ENCODE results near the gene RAB29.

Gene RAB29

GRCh38 chr1:205797168-205797567 lies 21.9 kb upstream of the RAB29 start:
- no peak for DNase-seq

DNA sequence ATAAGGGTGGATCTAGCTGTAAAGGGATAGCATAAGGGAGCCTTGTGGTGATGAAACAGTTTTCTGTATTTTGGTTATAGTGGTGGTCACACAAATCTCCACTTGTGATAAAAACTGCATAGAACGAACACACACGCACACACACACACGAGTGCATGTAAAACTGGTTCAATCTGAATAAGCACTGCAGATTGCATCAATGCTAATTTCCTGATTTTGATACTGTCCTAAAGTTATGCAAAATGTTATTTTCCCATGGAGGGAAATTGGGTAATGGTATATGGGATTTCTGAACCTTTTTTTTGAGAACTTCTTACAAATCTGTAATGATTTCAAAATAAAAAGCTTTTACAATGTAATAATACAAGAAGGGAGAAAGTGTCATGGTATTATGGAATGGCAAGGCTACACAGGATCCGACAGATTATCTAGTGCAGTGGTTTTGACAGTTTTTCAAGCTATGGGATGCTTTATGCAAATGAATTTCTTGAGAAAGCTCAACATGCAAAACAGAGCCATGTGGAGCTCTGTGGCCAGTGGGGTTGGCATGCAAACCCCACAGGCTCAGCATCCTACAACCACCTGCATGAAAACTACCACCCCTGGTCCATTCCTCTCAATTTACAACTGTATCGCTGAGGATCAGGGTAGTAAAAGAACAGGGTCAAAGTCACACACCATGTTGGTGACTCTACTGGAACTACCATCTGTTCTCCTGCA lies 18.9 kb upstream of the RAB29 start:
- no peak for DNase-seq

- no peak for DNase-seq
These were observed 17.8 kb upstream of the RAB29 start for GRCh38 chr1:205792961-205793673.

- DNase-seq = no peak
These were observed 17.2 kb upstream of the RAB29 start for GRCh38 chr1:205792481-205792881.

GRCh38 chr1:205791568-205792180 lies 16.4 kb upstream of the RAB29 start:
- peak in 45 of 51 donors; percentile 12 to 83 (median 50) for DNase-seq

GRCh38 chr1:205787287-205787916 lies 12.1 kb upstream of the RAB29 start:
- no peak for DNase-seq

DNA sequence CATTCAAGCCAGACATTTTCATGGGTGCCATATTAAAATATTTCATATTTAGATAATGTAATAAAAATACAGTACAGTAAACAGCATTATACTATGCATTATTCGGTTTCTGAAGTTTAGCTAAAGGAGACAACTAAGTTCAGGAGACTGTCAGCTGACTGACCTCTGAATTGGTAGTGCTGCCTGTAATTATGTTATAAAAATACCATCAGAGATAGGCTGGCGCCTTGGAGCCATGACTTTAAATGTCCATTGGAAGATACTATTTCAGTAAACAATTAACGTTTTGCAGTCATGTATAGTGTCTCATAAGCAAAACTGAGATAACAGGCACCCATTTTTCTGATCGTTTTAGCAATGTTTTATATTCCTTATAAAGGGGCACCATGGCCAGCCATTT lies 11.3 kb upstream of the RAB29 start:
- no peak for DNase-seq

GRCh38 chr1:205785446-205785845 lies 10.2 kb upstream of the RAB29 start:
- DNase-seq = no peak

GRCh38 chr1:205783904-205784303 lies 8.6 kb upstream of the RAB29 start:
- peak in 2 of 51 donors; percentile 6 to 25 for DNase-seq

DNA sequence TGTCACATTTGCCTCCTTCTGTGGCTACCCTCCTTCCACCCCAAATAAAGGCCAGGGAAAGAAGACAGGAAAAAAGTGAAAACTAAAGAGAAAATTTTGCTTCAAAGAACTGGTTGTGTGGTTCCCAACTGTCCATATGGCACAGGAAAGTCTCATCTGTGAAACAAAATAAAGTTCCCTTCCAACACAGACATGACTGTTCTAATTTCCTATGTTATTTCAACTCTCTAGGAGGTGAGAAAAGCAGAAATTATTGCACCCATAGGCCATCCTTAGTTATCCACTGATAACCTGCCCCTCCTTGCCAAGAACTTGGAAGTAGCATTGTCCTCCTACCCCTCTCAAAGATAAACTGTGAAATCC lies 8.1 kb upstream of the RAB29 start:
- no peak for DNase-seq

DNA sequence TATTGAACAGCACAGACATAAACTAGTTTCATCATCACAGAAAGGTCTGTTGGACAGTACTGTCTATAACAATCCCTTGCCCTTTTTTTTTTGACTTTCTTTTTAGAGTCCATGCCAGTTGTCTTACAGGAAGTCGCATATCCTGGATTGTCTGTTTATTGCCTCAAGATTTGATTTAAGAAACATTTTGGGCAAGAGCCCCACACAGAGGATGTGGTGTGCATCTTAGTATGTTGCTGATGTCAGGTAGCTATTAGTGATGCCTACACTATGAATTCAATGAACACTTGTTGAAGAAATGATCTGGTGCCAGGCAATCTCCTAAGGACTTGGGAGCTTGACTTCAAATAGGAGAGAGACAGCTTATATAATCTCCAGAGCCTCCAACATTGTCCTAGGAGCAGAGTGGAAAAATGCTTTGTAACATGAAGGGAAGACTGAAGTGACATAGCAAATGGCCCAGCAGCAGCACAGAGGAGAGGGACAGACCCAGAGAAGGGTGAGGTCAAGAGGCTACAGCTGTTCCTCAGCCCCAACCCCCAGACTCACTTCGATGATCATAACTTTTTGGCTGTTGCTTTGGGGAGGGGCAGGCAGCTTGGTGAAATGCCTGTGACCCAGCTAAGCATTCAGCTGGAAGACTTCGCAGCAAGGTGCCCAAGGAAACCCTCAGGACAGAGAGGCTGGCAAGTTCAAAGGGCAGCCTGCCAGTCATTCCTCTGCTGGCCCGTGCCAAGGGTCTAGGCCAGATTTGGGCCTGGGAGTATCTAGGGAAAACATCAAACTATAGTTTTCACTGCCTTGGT lies 7.5 kb upstream of the RAB29 start:
- no peak for DNase-seq

- no peak for DNase-seq
These were observed 5.1 kb upstream of the RAB29 start for GRCh38 chr1:205780335-205780734.

DNA sequence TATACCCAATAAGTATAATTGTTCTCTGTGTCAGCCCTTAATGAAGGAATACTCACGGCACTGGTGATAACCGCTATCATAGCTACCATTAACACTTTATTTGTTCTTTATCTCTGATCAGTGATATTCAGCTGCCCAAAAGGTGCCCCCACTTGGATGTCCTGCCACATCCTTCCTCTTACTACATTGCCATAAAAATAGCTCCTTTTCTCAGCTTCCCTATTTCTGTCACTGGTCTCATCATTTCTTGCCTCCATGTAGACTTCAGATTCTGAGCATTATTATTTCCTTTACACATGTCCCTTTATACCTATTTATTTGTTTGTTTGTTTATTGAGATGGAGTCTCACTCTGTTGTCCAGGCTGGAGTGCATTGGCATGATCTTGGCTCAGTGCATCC lies 2.7 kb upstream of the RAB29 start:
- no peak for DNase-seq

- no peak for DNase-seq
These were observed 405 bp upstream of the RAB29 start for GRCh38 chr1:205775717-205776056.

- peak in 2 of 51 donors; percentile 25 to 27 for DNase-seq
These were observed 876 bp downstream of the RAB29 start for GRCh38 chr1:205774198-205775014.

- no peak for DNase-seq
These were observed 2.7 kb downstream of the RAB29 start for GRCh38 chr1:205772607-205773032.

DNA sequence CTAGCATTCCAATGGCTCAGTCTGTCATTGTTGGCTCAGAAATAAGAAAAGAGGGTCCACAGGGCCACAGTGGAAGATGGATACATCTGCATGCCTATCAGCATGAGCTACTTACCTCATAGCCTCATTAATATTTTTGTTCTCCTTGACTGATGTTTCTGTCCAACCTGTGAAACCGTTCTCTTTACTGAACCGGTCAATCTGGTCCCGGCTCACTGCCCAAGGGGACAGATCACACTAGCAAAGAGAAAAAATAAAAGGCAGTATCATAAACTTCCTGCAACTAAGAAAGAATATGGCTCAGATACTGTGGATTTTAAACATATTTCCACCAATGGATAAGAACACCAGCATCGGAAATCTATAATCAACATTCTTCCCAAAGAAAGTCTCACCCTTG lies 4.7 kb downstream of the RAB29 start:
- DNase-seq = no peak

DNA sequence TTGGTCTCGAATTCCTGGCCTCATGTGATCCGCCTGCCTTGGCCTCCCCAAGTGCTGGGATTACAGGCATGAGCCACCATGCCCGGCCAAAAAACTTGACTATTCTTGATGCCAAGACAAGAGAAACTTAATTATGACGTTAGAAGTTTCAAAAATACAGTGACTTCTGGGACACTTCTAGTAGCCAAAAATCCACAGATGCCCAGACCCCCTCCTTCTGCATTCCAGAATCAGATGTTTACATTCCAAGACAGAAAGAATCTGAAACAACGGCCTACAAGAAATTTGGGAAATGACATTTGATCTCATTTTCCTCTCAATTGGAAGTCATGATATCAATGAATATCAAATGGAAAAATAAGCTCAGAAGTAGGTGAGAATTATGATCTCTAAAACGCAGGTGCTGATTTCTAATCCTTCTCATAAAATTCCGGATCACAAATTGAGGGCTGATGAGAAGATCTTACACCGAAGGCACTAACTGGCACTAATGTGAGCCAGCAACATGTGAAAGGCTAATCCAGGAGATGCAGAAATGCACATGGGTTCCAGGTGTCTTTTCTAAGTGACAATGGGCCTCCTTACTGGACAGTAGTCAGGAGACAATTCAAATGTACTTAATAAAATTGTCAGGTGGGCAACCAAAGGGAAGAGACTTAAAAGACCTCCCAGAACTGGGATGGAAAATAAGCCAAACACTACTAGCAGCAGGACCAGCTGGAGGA lies 5.5 kb downstream of the RAB29 start:
- no peak for DNase-seq

DNA sequence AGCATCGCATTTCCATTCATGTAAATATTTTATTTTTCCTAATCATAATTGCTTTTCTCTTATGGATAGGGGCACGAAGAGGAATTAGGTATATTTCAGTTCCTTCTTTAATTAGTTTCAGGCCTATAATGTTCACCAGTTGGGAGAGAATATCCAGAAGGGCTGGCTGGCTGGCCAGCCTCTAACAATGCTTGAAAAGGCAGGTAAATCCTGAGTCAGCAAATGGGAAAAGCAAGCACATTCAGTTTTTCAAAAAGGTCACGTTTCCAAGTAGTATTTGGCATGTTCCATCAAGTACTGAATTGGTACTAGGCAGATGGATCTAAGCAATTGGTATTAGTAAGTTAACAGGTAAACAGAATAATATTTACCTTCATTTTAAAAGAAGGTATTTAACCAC lies 8.0 kb downstream of the RAB29 start:
- no peak for DNase-seq

- DNase-seq = no peak
These were observed 8.7 kb downstream of the RAB29 start for GRCh38 chr1:205766570-205766969.
